ENCODE data around the gene LRRC27.

The LRRC27 gene

GRCh38 chr10:132408367-132408781 lies 76.4 kb downstream of the LRRC27 start:
- peak overlapping the region; percentile 58 for H2BK120ac ChIP-seq (ENCODE audit: low read depth, low read length)
- peak overlapping the region; percentile 96 for H4K8ac ChIP-seq (ENCODE audit: low read length)
- peaks cover 49% of the 10 kb centered on the region for H3K79me1 ChIP-seq (replicated peaks; ENCODE audit: low read length, poor library complexity, severe bottlenecking)
- H2BK5ac ChIP-seq (ENCODE audit: low read depth, low read length, poor library complexity, severe bottlenecking), result no peak overlapping the region
- H3K4me2 ChIP-seq (ENCODE audit: low read length, poor library complexity, severe bottlenecking), result peak overlapping the region; percentile 34
- no peak overlapping the region for H3K4me3 ChIP-seq (ENCODE audit: insufficient read depth in 1 of 2, low read depth in 1 of 2, low read length in 2 of 2)
- no peaks in the 10 kb centered on the region for H3K9me3 ChIP-seq (ENCODE audit: control insufficient read depth, low read length)
- H2BK15ac ChIP-seq (ENCODE audit: low read depth, poor library complexity, severe bottlenecking), result no peak overlapping the region
- no peaks in the 10 kb centered on the region for H3K27me3 ChIP-seq (ENCODE audit: control insufficient read depth in 1 of 2, insufficient read depth in 1 of 2, low read length in 2 of 2)
- H2AFZ ChIP-seq (ENCODE audit: low read depth, low read length), result no peak overlapping the region
- peak overlapping the region; percentile 92 to 95 for H3K4ac ChIP-seq (ENCODE audit: low read depth in 1 of 2, low read length in 2 of 2)
- H3K36me3 ChIP-seq (ENCODE audit: control insufficient read depth in 1 of 2, insufficient read depth in 2 of 2, low read depth in 1 of 2, low read length in 2 of 2), result peaks cover 12 to 71% of the 10 kb centered on the region in 2 experiments
- peak overlapping the region; percentile 94 to 97 for H3K18ac ChIP-seq (ENCODE audit: low read depth in 1 of 2, low read length in 2 of 2)
- peak overlapping the region in 1 of 2 experiments; percentile 99 for H3K14ac ChIP-seq (ENCODE audit: low read length in 2 of 2)
- peak overlapping the region; percentile 95 for H4K91ac ChIP-seq (ENCODE audit: low read length)
- 31% methylated on average over 17 of the region's 20 CpGs for WGBS
- peaks cover 54% of the 10 kb centered on the region for H3K4me1 ChIP-seq (ENCODE audit: control insufficient read depth, insufficient read depth, low read depth, low read length)
- H2BK12ac ChIP-seq (ENCODE audit: low read length in 2 of 2), result peak overlapping the region in 1 of 2 experiments; percentile 98
- H3K9ac ChIP-seq (ENCODE audit: low read length), result no peak overlapping the region
- H2AK5ac ChIP-seq (ENCODE audit: low read length, severe bottlenecking), result peak overlapping the region; percentile 89
- peak overlapping the region; percentile 82 for H3K27ac ChIP-seq (ENCODE audit: low read length, poor library complexity, severe bottlenecking)
- H3K23ac ChIP-seq (ENCODE audit: low read length in 2 of 2), result peak overlapping the region in 1 of 2 experiments; percentile 75
- DNase-seq, result peak; percentile 52

- Histone ChIP-seq H4K91ac (ENCODE audit: low read length) (peak overlapping the region; percentile 95), H3K14ac (ENCODE audit: low read length in 2 of 2) (peak overlapping the region in 1 of 2 experiments; percentile 99), H2BK15ac (ENCODE audit: low read depth, poor library complexity, severe bottlenecking) (peak overlapping the region; percentile 92), H3K79me1 (replicated peaks; ENCODE audit: low read length, poor library complexity, severe bottlenecking) (peaks cover 48% of the 10 kb centered on the region), H2AK5ac (ENCODE audit: low read length, severe bottlenecking) (peak overlapping the region; percentile 89), H3K36me3 (ENCODE audit: control insufficient read depth in 1 of 2, insufficient read depth in 2 of 2, low read depth in 1 of 2, low read length in 2 of 2) (peaks cover 12 to 69% of the 10 kb centered on the region in 2 experiments), H3K4me3 (ENCODE audit: insufficient read depth in 1 of 2, low read depth in 1 of 2, low read length in 2 of 2) (peak overlapping the region in 1 of 2 experiments; percentile 15), H3K23ac (ENCODE audit: low read length in 2 of 2) (peak overlapping the region in 1 of 2 experiments; percentile 75), H2BK12ac (ENCODE audit: low read length in 2 of 2) (peak overlapping the region; percentile 90 to 98), H3K27ac (ENCODE audit: low read length, poor library complexity, severe bottlenecking) (peak overlapping the region; percentile 49), H2AFZ (ENCODE audit: low read depth, low read length) (no peak overlapping the region), H2BK5ac (ENCODE audit: low read depth, low read length, poor library complexity, severe bottlenecking) (peak overlapping the region; percentile 59), H4K8ac (ENCODE audit: low read length) (peak overlapping the region; percentile 96), H3K4me1 (ENCODE audit: control insufficient read depth, insufficient read depth, low read depth, low read length) (peaks cover 60% of the 10 kb centered on the region), H3K9ac (ENCODE audit: low read length) (no peak overlapping the region), H2BK120ac (ENCODE audit: low read depth, low read length) (peak overlapping the region; percentile 71), H3K9me3 (ENCODE audit: control insufficient read depth, low read length) (no peaks in the 10 kb centered on the region), H3K18ac (ENCODE audit: low read depth in 1 of 2, low read length in 2 of 2) (peak overlapping the region; percentile 94 to 97), H3K4ac (ENCODE audit: low read depth in 1 of 2, low read length in 2 of 2) (peak overlapping the region; percentile 92 to 94), H3K4me2 (ENCODE audit: low read length, poor library complexity, severe bottlenecking) (peak overlapping the region; percentile 34), H3K27me3 (ENCODE audit: control insufficient read depth in 1 of 2, insufficient read depth in 1 of 2, low read length in 2 of 2) (no peaks in the 10 kb centered on the region)
- DNase-seq, result no peak
- WGBS, result 92% methylated on average over 26 of the region's 27 CpGs
Measured at GRCh38 chr10:132408823-132409666, 77.1 kb downstream of the LRRC27 start.

GRCh38 chr10:132409667-132410028 lies 77.7 kb downstream of the LRRC27 start:
- H2BK5ac ChIP-seq (ENCODE audit: low read depth, low read length, poor library complexity, severe bottlenecking), result no peak overlapping the region
- no peak overlapping the region for H3K23ac ChIP-seq (ENCODE audit: low read length in 2 of 2)
- H4K91ac ChIP-seq (ENCODE audit: low read length), result no peak overlapping the region
- no peaks in the 10 kb centered on the region for H3K9me3 ChIP-seq (ENCODE audit: control insufficient read depth, low read length)
- H2AK5ac ChIP-seq (ENCODE audit: low read length, severe bottlenecking), result peak overlapping the region; percentile 21
- H3K36me3 ChIP-seq (ENCODE audit: control insufficient read depth in 1 of 2, insufficient read depth in 2 of 2, low read depth in 1 of 2, low read length in 2 of 2), result peaks cover 12 to 63% of the 10 kb centered on the region in 2 experiments
- no peak overlapping the region for H2AFZ ChIP-seq (ENCODE audit: low read depth, low read length)
- no peak overlapping the region for H3K4me3 ChIP-seq (ENCODE audit: insufficient read depth in 1 of 2, low read depth in 1 of 2, low read length in 2 of 2)
- peak overlapping the region; percentile 58 for H2BK15ac ChIP-seq (ENCODE audit: low read depth, poor library complexity, severe bottlenecking)
- no peak overlapping the region for H4K8ac ChIP-seq (ENCODE audit: low read length)
- peak overlapping the region in 1 of 2 experiments; percentile 97 for H3K18ac ChIP-seq (ENCODE audit: low read depth in 1 of 2, low read length in 2 of 2)
- no peak overlapping the region for H3K27ac ChIP-seq (ENCODE audit: low read length, poor library complexity, severe bottlenecking)
- WGBS, result 97% methylated on average over 3 of the region's 4 CpGs
- no peak overlapping the region for H3K4ac ChIP-seq (ENCODE audit: low read depth in 1 of 2, low read length in 2 of 2)
- H3K14ac ChIP-seq (ENCODE audit: low read length in 2 of 2), result peak overlapping the region in 1 of 2 experiments; percentile 61
- no peak overlapping the region for H3K4me2 ChIP-seq (ENCODE audit: low read length, poor library complexity, severe bottlenecking)
- H2BK12ac ChIP-seq (ENCODE audit: low read length in 2 of 2), result peak overlapping the region in 1 of 2 experiments; percentile 98
- no peak overlapping the region for H3K9ac ChIP-seq (ENCODE audit: low read length)
- H3K79me1 ChIP-seq (replicated peaks; ENCODE audit: low read length, poor library complexity, severe bottlenecking), result peaks cover 44% of the 10 kb centered on the region
- no peak overlapping the region for H2BK120ac ChIP-seq (ENCODE audit: low read depth, low read length)
- H3K27me3 ChIP-seq (ENCODE audit: control insufficient read depth in 1 of 2, insufficient read depth in 1 of 2, low read length in 2 of 2), result no peaks in the 10 kb centered on the region
- peaks cover 63% of the 10 kb centered on the region for H3K4me1 ChIP-seq (ENCODE audit: control insufficient read depth, insufficient read depth, low read depth, low read length)
- no peak for DNase-seq

GRCh38 chr10:132410056-132410778 lies 78.2 kb downstream of the LRRC27 start:
- no peaks in the 10 kb centered on the region for H3K9me3 ChIP-seq (ENCODE audit: control insufficient read depth, low read length)
- peak overlapping the region; percentile 91 to 92 for H3K18ac ChIP-seq (ENCODE audit: low read depth in 1 of 2, low read length in 2 of 2)
- peak overlapping the region in 1 of 2 experiments; percentile 23 for H3K23ac ChIP-seq (ENCODE audit: low read length in 2 of 2)
- WGBS, result 93% methylated on average over 27 of the region's 28 CpGs
- H3K4ac ChIP-seq (ENCODE audit: low read depth in 1 of 2, low read length in 2 of 2), result peak overlapping the region in 1 of 2 experiments; percentile 91
- peak overlapping the region; percentile 97 for H2BK15ac ChIP-seq (ENCODE audit: low read depth, poor library complexity, severe bottlenecking)
- H3K14ac ChIP-seq (ENCODE audit: low read length in 2 of 2), result peak overlapping the region in 1 of 2 experiments; percentile 37
- H4K8ac ChIP-seq (ENCODE audit: low read length), result peak overlapping the region; percentile 98
- H3K27ac ChIP-seq (ENCODE audit: low read length, poor library complexity, severe bottlenecking), result no peak overlapping the region
- peak overlapping the region; percentile 98 for H4K91ac ChIP-seq (ENCODE audit: low read length)
- DNase-seq, result no peak
- no peak overlapping the region for H2AFZ ChIP-seq (ENCODE audit: low read depth, low read length)
- no peak overlapping the region for H2AK5ac ChIP-seq (ENCODE audit: low read length, severe bottlenecking)
- H2BK5ac ChIP-seq (ENCODE audit: low read depth, low read length, poor library complexity, severe bottlenecking), result no peak overlapping the region
- H3K27me3 ChIP-seq (ENCODE audit: control insufficient read depth in 1 of 2, insufficient read depth in 1 of 2, low read length in 2 of 2), result no peaks in the 10 kb centered on the region
- H3K4me1 ChIP-seq (ENCODE audit: control insufficient read depth, insufficient read depth, low read depth, low read length), result peaks cover 67% of the 10 kb centered on the region
- H3K4me2 ChIP-seq (ENCODE audit: low read length, poor library complexity, severe bottlenecking), result no peak overlapping the region
- H2BK12ac ChIP-seq (ENCODE audit: low read length in 2 of 2), result peak overlapping the region; percentile 17 to 81
- H3K36me3 ChIP-seq (ENCODE audit: control insufficient read depth in 1 of 2, insufficient read depth in 2 of 2, low read depth in 1 of 2, low read length in 2 of 2), result peaks cover 13 to 60% of the 10 kb centered on the region in 2 experiments
- H3K79me1 ChIP-seq (replicated peaks; ENCODE audit: low read length, poor library complexity, severe bottlenecking), result peaks cover 40% of the 10 kb centered on the region
- H2BK120ac ChIP-seq (ENCODE audit: low read depth, low read length), result no peak overlapping the region
- no peak overlapping the region for H3K9ac ChIP-seq (ENCODE audit: low read length)
- H3K4me3 ChIP-seq (ENCODE audit: insufficient read depth in 1 of 2, low read depth in 1 of 2, low read length in 2 of 2), result no peak overlapping the region

Data from mesenchymal stem cell (in vitro differentiated cells and primary cell).